Loucy (cell line): ENCODE data around the gene HDAC6.

Experiments
- H2AFZ ChIP-seq: fragments of 200-600 bp; sonication (generic); 2 replicates; pipeline ENCODE4 v1.6.0; 2016; ENCODE audit warnings: antibody characterized with exemption, mild to moderate bottlenecking, low read length, moderate library complexity
- H3F3A ChIP-seq: fragments of 200-600 bp; 2 replicates; pipeline ENCODE4 v1.6.0; 2016; ENCODE audit warnings: antibody characterized with exemption, low read depth, mild to moderate bottlenecking
- H3K27me3 ChIP-seq: fragments of 200-600 bp; sonication (generic); 2 replicates; pipeline ENCODE4 v1.6.1; 2014; ENCODE audit warnings: low read length, mild to moderate bottlenecking; ENCODE audit not compliant: insufficient read depth, poor library complexity, severe bottlenecking
- H3K36me3 ChIP-seq: fragments of 200-600 bp; sonication (generic); 2 replicates; pipeline ENCODE4 v1.6.1; 2016; ENCODE audit warnings: low read length; ENCODE audit not compliant: insufficient read depth
- H3K4me1 ChIP-seq: fragments of 200-600 bp; sonication (generic); 2 replicates; pipeline ENCODE4 v1.5.1; 2014; ENCODE audit warnings: low read length, mild to moderate bottlenecking; ENCODE audit not compliant: insufficient read depth, poor library complexity, severe bottlenecking
- H3K4me2 ChIP-seq: fragments of 200-600 bp; sonication (generic); 2 replicates; pipeline ENCODE4 v1.6.0; 2014; ENCODE audit warnings: antibody characterized with exemption, low read length, low read depth, mild to moderate bottlenecking; ENCODE audit not compliant: poor library complexity, severe bottlenecking
- H3K4me3 ChIP-seq: fragments of 200-600 bp; sonication (generic); 2 replicates; pipeline ENCODE4 v1.5.1; 2014; ENCODE audit warnings: low read length, mild to moderate bottlenecking, mixed read lengths; ENCODE audit not compliant: poor library complexity, severe bottlenecking
- H3K79me2 ChIP-seq: fragments of 200-600 bp; sonication (generic); 2 replicates; pipeline ENCODE4 v1.6.1; 2014; ENCODE audit warnings: low read length; ENCODE audit not compliant: insufficient read depth
- H3K9ac ChIP-seq: fragments of 200-600 bp; sonication (generic); 2 replicates; pipeline ENCODE4 v1.6.0; 2014; ENCODE audit warnings: mild to moderate bottlenecking, low read depth, low read length, moderate library complexity; ENCODE audit not compliant: poor library complexity, severe bottlenecking
- H3K9me2 ChIP-seq: fragments of 200-600 bp; sonication (generic); replicated peaks from 2 replicates; pipeline ENCODE4 v1.6.1; 2016; ENCODE audit warnings: low read depth, low read length, mixed read lengths
- H3K9me3 ChIP-seq: fragments of 200-600 bp; sonication (generic); 2 replicates; pipeline ENCODE4 v1.6.1; 2014; ENCODE audit warnings: mild to moderate bottlenecking, antibody characterized with exemption, low read length, low read depth; ENCODE audit not compliant: insufficient read depth
- H4K20me1 ChIP-seq: fragments of 200-600 bp; sonication (generic); 2 replicates; pipeline ENCODE4 v1.6.0; 2014; ENCODE audit warnings: antibody characterized with exemption, low read length, mild to moderate bottlenecking; ENCODE audit not compliant: insufficient read depth, poor library complexity, severe bottlenecking
- EZH2phosphoT487 ChIP-seq: fragments of 200-600 bp; IDR thresholded peaks from 2 replicates; pipeline ENCODE4 v1.6.1; 2018; ENCODE audit warnings: antibody characterized with exemption, mild to moderate bottlenecking, moderate library complexity, borderline replicate concordance
- TF ChIP-seq, protein P1 (sequence below): fragments of 200-600 bp; sonication (generic); conservative IDR thresholded peaks from 2 replicates; pipeline ENCODE4 v1.5.1; 2014; ENCODE audit warnings: mild to moderate bottlenecking, antibody characterized with exemption, low read length

The HDAC6 gene

DNA sequence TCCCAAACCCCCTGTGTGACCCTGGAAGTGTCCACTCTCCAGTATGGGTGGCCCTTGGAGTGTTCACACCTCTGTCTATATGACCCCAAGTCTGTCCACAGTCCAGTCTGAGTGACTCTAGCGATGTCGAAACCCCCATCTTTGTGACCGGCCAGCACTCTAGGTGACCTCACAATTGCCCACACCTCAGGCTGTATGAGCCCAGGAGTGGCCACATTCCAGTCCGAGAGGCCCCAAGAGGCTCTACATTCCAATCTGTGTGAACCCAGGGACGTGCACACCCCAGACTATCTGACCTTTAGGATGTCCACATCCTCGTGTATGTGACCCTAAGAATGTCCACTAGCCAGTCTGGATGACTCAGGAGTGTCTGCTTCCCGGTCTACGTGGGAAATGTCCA is 47.6 kb upstream of the HDAC6 start:
- Histone ChIP-seq H2AFZ (no peak overlapping the region), H4K20me1 (no peaks in the 10 kb centered on the region), H3K9me3 (no peaks in the 10 kb centered on the region), H3K9me2 (no peaks in the 10 kb centered on the region), H3K4me2 (no peak overlapping the region), H3K9ac (no peak overlapping the region), H3K36me3 (no peaks in the 10 kb centered on the region), H3F3A (no peaks in the 10 kb centered on the region), H3K4me3 (no peak overlapping the region), H3K4me1 (no peaks in the 10 kb centered on the region), H3K27me3 (no peaks in the 10 kb centered on the region), H3K79me2 (no peaks in the 10 kb centered on the region)
- TF ChIP-seq, protein P1, sequence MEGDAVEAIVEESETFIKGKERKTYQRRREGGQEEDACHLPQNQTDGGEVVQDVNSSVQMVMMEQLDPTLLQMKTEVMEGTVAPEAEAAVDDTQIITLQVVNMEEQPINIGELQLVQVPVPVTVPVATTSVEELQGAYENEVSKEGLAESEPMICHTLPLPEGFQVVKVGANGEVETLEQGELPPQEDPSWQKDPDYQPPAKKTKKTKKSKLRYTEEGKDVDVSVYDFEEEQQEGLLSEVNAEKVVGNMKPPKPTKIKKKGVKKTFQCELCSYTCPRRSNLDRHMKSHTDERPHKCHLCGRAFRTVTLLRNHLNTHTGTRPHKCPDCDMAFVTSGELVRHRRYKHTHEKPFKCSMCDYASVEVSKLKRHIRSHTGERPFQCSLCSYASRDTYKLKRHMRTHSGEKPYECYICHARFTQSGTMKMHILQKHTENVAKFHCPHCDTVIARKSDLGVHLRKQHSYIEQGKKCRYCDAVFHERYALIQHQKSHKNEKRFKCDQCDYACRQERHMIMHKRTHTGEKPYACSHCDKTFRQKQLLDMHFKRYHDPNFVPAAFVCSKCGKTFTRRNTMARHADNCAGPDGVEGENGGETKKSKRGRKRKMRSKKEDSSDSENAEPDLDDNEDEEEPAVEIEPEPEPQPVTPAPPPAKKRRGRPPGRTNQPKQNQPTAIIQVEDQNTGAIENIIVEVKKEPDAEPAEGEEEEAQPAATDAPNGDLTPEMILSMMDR = no peak
- no peak for TF ChIP-seq EZH2phosphoT487

DNA sequence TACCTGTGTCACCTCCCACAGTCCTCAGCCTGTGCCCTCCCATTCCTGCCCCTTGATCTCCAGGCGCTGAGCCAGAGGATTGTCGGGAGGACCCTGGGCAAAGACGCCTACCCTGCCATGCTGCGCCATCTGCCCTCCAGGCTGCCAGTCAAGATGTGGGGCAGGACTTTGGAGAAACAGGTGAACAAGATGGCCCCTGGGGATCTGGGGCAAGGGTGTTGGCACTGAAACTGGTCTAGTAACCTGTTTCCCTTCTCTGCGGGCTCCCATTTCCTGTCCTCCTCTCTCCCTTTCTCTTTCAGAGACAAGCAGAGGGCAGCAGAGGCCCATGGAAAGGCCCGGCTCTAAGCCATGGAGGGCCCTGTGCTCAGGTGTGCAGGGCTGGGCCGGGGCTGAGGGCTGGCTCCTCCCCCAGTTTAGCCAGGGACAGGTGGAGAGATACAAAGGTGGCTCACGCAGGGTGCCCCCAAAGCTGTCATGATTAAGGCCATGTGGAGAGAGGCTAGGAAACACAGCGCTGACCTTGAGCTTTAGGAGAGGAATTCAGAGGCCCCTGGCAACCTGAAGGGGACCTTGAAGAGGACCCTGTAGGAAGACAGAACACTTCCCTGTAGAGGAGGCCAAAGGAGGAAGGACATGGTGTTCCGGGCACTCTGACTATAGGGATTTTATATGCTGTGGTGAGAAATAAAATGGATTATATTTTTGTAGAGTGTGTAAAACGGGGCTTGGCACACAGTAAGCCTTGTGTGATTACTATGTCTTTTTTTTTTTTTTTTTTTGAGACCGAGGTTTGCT is 40.0 kb upstream of the HDAC6 start, which contains the start of gene GLOD5:
Gene GLOD5, plus strand, starts transcription at position 74 of the 798 bp plus-strand sequence. Its CDS starts 44 bp downstream, at position 118.
- Histone ChIP-seq H3K4me2 (no peak within 1 kb of the TSS), H3K27me3 (no peaks in the 10 kb centered on the region), H4K20me1 (no peaks in the 10 kb centered on the region), H3F3A (no peaks in the 10 kb centered on the region), H2AFZ (0 out of 2 replicates have a peak within 1 kb of the TSS, but pooled peaks have one; percentile 60), H3K79me2 (no peaks in the 10 kb centered on the region), H3K9me2 (no peaks in the 10 kb centered on the region), H3K9ac (no peak within 1 kb of the TSS), H3K4me1 (no peaks in the 10 kb centered on the region), H3K4me3 (no peak within 1 kb of the TSS), H3K36me3 (no peaks in the 10 kb centered on the region), H3K9me3 (no peaks in the 10 kb centered on the region)
- TF ChIP-seq, protein P1 = no peak; the same call in 1 of the 2 replicates
- no peak for TF ChIP-seq EZH2phosphoT487

DNA sequence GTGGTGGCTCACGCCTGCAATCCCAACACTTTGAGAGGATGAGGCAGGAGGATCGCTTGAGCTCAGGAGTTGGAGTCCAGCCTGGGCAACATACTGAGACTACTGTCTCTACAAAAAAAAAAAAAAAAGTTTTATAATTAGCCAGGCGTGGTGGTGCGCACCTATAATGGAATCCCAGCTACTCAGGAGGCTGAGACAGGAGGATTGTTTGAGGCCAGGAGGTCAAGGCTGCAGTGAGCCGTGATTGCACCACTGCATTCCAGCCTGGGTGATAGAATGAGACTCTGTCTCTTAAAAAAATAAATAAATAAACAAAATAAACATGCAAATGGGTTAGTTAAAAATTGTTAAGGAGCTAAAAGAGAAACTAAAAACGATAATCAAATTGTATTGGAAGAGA is 32.6 kb upstream of the HDAC6 start:
- H3K36me3 ChIP-seq = no peaks in the 10 kb centered on the region
- TF ChIP-seq, protein P1 = no peak
- TF ChIP-seq EZH2phosphoT487 = no peak
- H3K9ac ChIP-seq = no peak overlapping the region
- H2AFZ ChIP-seq = no peak overlapping the region
- H4K20me1 ChIP-seq = no peaks in the 10 kb centered on the region
- no peaks in the 10 kb centered on the region for H3K27me3 ChIP-seq
- H3F3A ChIP-seq = no peaks in the 10 kb centered on the region
- no peaks in the 10 kb centered on the region for H3K79me2 ChIP-seq
- H3K9me2 ChIP-seq = no peaks in the 10 kb centered on the region
- H3K9me3 ChIP-seq = no peaks in the 10 kb centered on the region
- H3K4me1 ChIP-seq = no peaks in the 10 kb centered on the region
- no peak overlapping the region for H3K4me3 ChIP-seq
- no peak overlapping the region for H3K4me2 ChIP-seq
